ENCODE results near the gene RYR3.

Gene RYR3

DNA sequence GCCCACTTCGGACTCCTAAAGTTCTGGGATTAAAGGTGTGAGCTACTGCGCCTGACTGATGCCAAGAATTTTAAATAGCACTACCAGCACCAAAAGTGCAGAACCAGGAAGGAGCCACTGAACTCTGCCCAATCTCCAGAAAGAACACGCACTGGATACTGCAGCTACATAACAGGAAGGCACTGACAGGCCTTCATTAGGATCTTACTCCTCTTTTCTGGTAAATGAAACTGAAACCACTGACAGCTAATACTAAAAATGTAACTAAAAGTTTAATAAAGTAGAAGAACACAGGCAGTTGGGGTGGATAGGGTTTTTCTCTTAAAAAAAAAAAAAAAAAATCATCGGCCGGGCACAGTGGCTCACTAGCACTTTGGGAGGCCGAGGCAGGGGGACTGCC is 583.4 kb downstream of the RYR3 start:
- no peak for DNase-seq (ENCODE audit: low spot score)

DNA sequence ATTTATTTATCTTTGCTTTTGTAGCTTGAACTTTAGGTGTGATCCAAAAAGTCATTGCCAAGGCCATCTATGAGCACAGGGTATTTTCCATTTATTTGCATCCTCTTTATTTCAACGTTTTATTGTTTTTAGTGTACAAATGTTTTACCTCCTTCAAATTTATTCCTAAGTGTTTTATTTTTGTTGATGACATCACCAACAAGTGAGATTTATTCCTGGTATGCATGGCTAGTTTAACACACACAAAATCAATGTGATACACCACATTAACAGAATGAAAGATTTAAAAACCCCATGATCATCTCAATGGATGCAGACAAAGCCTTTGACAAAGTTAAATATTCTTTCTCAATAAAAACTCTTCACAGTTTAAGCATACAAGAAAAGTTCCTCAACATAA is 591.3 kb downstream of the RYR3 start:
- DNase-seq (ENCODE audit: low spot score) = no peak

DNA sequence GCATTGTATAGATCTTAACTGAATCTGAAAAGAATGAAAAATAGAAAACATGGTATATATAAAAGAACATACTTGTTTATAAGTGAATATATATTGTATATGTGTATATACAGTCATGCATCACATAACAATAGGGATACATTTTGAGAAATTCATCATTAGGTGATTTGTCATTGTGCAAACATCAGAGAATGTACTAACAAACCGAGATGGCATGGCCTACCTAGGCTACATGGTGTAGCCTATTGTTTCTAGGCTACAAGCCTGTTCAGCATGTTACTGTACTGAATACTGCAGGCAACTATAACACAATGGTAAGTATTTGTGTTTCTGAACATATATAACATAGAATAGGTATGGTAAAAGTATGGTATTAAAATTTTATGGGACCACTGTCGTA is 592.9 kb downstream of the RYR3 start:
- DNase-seq (ENCODE audit: low spot score) = no peak

DNA sequence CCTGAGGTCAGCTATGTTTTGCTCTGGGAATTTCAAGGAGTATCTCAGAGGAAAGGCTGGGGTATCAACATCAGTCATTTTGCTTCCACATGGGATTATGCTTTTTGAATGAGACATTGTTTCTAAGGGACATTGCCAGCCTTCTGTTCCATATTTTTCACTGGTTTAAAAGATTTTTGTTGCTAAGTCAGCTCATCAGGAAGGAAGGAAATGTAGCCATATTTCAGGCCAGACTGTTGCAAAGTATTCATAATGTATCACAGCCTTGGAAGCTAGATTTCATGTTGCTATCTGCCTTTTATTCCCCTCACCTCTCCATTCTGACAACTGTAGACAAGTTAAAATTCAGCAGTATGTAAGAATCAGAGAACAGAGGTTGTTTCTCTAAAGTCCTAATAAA is 596.6 kb downstream of the RYR3 start:
- DNase-seq (ENCODE audit: low spot score) = no peak

DNA sequence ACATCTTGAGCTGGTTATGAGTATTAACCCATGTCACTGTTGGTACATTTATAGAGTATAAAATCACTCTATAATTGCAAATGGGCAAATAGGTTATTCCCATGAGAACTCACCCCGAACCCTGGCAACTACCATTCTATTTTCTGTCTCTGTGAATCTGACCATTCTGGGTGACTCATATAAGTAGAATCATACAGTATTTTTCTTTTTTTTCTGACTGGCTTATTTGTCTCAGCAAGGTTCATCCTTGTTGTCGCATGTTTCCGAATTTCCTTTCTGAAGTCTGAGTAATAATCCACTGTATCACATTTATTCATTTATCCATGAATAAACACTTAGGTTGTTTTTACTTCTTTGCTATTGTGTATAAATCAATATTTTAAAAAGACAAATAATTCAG is 597.6 kb downstream of the RYR3 start:
- DNase-seq (ENCODE audit: low spot score) = no peak

DNA sequence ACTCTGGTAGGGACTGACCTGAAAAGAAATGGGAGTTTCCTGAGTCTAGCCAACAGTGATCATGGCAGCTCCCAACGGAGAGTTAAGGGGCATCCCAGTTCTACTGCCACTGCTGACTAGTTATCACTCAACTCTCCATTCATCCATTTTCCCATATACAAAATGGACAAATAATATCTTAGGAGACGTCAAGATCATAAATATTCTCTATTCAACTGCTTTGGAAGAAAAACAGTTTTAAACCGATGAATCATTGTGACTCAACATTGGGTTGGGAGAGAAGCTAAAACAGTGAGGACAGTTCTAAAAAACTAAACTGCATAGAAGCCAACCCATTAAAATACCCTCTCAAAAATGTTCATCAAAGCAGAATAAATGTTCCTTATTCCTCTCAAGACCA is 600.0 kb downstream of the RYR3 start:
- DNase-seq (ENCODE audit: low spot score) = no peak

DNA sequence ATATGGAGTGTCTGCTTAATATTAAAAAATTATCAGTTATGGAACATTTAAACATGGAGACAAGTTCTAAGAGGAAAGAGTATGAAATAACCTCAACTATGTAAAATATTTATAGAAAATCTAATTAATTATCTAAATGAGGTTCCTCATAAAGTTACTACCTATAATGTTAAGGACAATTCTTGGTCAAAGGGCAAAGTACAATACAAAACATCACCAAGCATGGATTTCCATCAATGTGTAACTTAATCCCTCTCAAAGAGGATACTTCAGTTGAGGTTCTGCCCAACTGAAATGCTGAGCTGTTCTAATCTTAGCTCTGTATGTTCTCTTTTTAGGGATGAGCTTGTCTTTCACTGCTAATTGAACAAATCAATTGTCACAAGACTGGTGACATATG is 601.6 kb downstream of the RYR3 start:
- no peak for DNase-seq (ENCODE audit: low spot score)

DNA sequence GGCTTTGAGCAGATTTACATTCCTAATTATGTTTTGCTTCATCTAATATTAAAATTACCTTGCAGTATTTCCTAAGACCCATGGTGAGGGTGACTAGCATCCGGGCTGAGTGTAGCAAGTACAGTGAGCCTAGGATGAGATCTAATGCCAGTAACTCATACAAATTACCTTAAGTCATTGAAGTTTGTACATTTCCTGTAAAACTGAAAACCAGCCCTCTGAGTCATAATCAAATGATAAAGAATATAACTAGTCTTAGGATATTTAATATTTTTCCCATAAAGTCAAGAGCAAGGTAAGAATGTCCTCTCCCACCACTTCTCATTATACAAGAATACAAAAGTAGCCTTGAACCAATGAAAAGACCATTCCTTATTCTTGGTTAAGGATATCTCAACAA is 602.7 kb downstream of the RYR3 start:
- DNase-seq (ENCODE audit: low spot score) = no peak
